Activated CD4-positive, alpha-beta T cell treated with anti-CD3 and anti-CD28 coated beads, Interleukin-2, amount 10 ng/mL, durations not matched to agents 7 days and 5 days (primary cell): ENCODE data around the gene HEXIM1. TPM values are rescaled to one million over a fixed set of nuclear protein-coding genes. Genes with fewer than 3 reads are reported as not detected.

Experiments used
- CTCF ChIA-PET: fragments of 350-600 bp; sonication (Branson Sonifier 250); formaldehyde crosslinking; loops from one replicate; lab custom pipeline; 2021; ENCODE audit warnings: antibody characterized with exemption; lab: Charles Lee
- POLR2A ChIA-PET: fragments of 350-600 bp; sonication (Branson Sonifier 250); formaldehyde crosslinking; loops from one replicate; lab custom pipeline; 2021; ENCODE audit warnings: antibody characterized with exemption; lab: Charles Lee
- DNase-seq: peaks from one replicate; pipeline ENCODE4 v3.0.0-alpha.2; 2020
- H3K27ac Mint-ChIP-seq: one replicate; pipeline ENCODE4 v1.8.0; 2021; ENCODE audit warnings: mild to moderate bottlenecking, moderate library complexity, mixed read lengths
- H3K27me3 Mint-ChIP-seq: one replicate; pipeline ENCODE4 v1.8.0; 2021; ENCODE audit warnings: mixed read lengths
- H3K36me3 Mint-ChIP-seq: one replicate; pipeline ENCODE4 v1.8.0; 2021; ENCODE audit warnings: low read depth, mixed read lengths
- H3K4me1 Mint-ChIP-seq: one replicate; pipeline ENCODE4 v1.8.0; 2021; ENCODE audit warnings: mixed read lengths
- H3K4me3 Mint-ChIP-seq: one replicate; pipeline ENCODE4 v1.8.0; 2021; ENCODE audit warnings: mild to moderate bottlenecking, moderate library complexity, mixed read lengths
- H3K9me3 Mint-ChIP-seq: one replicate; pipeline ENCODE4 v1.8.0; 2021; ENCODE audit warnings: mixed read lengths
- total RNA-seq, 2 experiments: library from RNA; stranded (reverse); gene quantifications; one replicate each; pipeline ENCODE4 v1.2.3, GENCODE V29; 2021

Gene HEXIM1
- total RNA-seq, 2 experiments from 2014 or later, result 30.5 TPM

DNA sequence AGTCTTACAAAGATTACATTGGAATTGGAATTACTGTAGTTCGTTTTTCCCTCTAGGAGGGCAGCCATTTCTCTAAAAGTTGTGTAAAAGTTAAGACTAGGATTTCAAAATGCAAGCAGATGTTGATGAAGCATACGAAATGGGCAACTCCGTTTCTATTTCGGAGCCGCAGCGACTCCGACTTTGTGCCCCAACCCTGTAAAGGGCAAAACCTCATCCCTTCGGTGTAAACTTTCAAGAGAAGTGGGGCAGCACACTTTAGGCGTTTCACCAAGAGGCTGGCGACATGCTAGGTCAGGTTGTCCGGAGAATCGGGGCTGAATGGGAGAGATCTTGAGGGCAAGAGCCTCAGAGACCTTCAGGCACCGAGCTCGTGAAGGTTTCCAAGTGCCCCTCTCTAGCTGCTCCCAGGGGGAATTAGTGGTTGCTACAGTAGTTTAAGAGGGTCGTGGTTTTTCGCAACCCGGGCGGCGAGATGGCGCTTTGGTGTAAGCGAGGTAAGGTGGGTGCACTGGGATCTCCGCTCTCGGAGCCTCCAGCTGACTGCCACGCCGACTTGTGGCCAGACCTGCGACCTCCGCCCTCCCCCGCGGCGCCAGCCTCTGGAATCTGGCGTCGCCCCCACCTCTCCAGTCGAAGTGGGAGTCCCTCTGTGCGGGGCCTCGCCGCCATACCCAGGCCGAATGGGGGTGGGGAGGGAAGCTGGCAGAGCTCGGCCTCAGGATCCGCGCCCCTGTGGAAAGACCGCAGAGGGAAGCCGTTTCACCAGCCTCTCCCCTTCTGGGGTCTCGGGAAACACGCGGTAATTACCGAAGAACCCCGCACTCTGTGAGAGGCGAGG is 12.4 kb downstream of the HEXIM1 start:
- Mint-ChIP-seq H3K27ac (peak overlapping the region; percentile 96), H3K27me3 (no peaks in the 10 kb centered on the region), H3K4me3 (peak overlapping the region; percentile 99), H3K9me3 (no peaks in the 10 kb centered on the region), H3K36me3 (peaks cover 25% of the 10 kb centered on the region), H3K4me1 (peaks cover 42% of the 10 kb centered on the region)
- POLR2A ChIA-PET, result interaction anchor here (1.0 to 2.8 kb wide), 3 partner anchors 9 to 12 kb away, joined by 7 to 24 read pairs (median 7); partner anchors contain the start of gene HEXIM1
- CTCF ChIA-PET, result interaction anchor here (0.9 to 9.4 kb wide), 9 partner anchors 10 to 157 kb away, joined by 3 to 154 read pairs (median 7); partner anchors contain the start of genes ACBD4, HEXIM1 and MAP3K14
- DNase-seq, result peak; percentile 44

DNA sequence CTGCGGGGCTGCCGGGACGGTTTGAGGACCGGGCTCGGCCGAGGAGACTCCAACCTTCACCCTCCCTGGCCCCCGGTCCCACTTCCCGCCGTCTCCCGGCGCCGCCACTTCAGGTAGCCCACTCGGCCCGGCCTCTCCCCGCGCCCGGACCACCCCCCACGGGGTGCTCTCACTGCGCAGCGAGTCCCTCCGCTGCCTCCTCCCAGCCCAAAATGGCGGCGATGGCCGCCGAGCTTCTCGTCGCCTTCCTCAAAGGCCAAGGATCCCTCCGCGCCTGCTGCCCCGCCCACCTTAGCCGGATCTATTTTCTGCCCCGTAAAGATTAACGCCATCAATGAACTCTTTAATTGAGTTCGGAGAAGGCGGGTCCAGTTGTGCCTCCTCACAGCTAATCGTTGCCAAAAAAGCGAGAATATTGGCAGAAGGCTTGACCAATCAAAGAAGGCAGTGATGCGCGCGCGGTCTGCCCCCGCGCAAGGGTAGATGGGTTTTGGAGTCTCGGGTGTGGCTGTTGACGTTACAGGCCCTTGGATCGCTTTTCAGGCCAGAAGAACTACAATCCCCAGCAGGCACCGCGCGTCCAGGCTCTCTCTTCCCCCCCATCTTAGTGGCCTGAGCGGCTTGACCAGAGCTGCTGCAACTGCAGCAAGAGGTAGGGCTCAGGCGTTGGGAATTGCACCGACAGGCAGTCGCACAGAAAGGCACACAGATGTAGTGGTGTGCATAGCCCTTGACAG is 13.2 kb downstream of the HEXIM1 start, which contains the start of gene HEXIM2:
Gene HEXIM2 (plus strand): TSS at position 588 of the 737 bp plus-strand sequence. CDS start 919 bp downstream, outside the sequence.
- Mint-ChIP-seq H3K27me3 (no peaks in the 10 kb centered on the region), H3K4me3 (peak within 1 kb of the TSS; percentile 99), H3K36me3 (peaks cover 21% of the 10 kb centered on the region), H3K27ac (peak within 1 kb of the TSS; percentile 96), H3K9me3 (no peaks in the 10 kb centered on the region), H3K4me1 (peaks cover 39% of the 10 kb centered on the region)
- POLR2A ChIA-PET, result interaction anchor here (0.9 to 2.8 kb wide), 4 partner anchors 10 to 43 kb away, joined by 3 to 24 read pairs (median 7); partner anchors contain the start of gene HEXIM1
- DNase-seq, result peak; percentile 98
- CTCF ChIA-PET, result interaction anchor here (0.9 to 9.4 kb wide), 9 partner anchors 10 to 156 kb away, joined by 3 to 154 read pairs (median 7); partner anchors contain the start of genes ACBD4, HEXIM1 and MAP3K14

DNA sequence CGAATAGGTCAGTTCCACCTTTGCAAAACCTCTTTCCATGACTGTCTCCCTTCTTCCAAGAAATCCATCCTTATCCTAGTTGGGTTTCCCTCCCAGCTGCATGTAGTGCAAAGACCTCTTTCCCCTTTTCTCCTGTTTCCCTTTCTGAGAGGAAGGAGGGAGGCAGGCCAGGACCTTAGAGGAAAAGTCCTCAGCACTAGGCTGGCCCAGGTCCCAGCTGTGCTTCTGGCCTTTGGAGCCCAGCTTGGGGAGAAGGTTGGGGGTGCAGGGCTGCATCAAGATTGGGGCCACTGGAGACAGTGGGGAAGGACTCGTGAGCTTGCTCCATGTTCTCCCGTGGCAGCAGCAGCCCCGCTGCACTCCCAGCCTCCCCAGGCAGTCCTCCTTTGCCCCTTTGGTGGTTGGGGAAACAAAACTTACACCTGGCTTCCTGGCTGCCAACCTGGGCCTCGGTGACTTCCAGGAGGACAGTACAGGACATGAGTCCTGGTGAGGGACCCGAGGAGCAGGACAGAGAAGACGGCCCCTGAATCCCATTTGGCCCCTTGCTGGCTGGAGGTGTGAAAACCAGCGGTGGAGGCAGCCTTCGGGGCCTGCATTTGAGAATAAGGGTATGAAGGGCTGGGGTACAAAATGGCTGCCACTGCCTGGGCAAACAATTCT is 13.9 kb downstream of the HEXIM1 start:
- no peaks in the 10 kb centered on the region for H3K9me3 Mint-ChIP-seq
- H3K27ac Mint-ChIP-seq, result peak overlapping the region; percentile 96
- no peak for DNase-seq
- H3K36me3 Mint-ChIP-seq, result peaks cover 21% of the 10 kb centered on the region
- peak overlapping the region; percentile 99 for H3K4me3 Mint-ChIP-seq
- no peaks in the 10 kb centered on the region for H3K27me3 Mint-ChIP-seq
- CTCF ChIA-PET, result interaction anchor here (1.2 to 9.4 kb wide), 7 partner anchors 9 to 64 kb away, joined by 5 to 154 read pairs (median 7); partner anchors contain the start of genes ACBD4 and HEXIM1
- POLR2A ChIA-PET, result interaction anchor here (0.9 to 2.8 kb wide), 4 partner anchors 11 to 44 kb away, joined by 3 to 24 read pairs (median 7); partner anchors contain the start of gene HEXIM1
- H3K4me1 Mint-ChIP-seq, result peaks cover 39% of the 10 kb centered on the region

DNA sequence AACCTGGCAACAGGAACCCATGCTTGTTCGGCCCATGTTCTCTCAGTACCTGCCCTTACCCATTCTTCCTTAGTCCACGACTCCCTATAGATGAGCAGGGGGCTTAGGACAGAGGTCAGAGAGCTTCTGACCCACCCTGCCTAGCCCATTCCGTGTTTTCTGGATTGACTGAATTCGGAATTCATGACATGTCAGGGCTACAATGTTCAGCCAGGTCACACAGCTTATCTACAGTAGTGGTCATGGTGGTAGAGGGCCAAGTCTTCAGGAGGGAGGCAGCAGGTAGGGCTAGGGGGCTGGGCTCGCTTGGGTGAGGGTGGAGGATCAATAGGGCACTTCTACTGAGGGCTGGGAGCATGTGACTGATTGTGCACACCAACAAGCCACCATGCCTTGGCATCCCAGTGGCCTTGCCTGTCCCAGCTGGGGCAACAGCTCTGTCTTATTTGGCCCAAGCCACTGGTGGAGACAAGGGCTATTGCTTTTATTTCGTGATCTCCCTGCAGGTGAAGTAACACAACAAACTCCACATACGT is 16.5 kb downstream of the HEXIM1 start:
- ChIA-PET CTCF (interaction anchor here (0.9 to 9.4 kb wide), 3 partner anchors 15 to 33 kb away, joined by 3 to 154 read pairs (median 3); partner anchors contain the start of genes ACBD4 and HEXIM1), POLR2A (no interaction called here)
- H3K4me3 Mint-ChIP-seq, result no peak overlapping the region
- no peak overlapping the region for H3K27ac Mint-ChIP-seq
- peaks cover 23% of the 10 kb centered on the region for H3K4me1 Mint-ChIP-seq
- H3K36me3 Mint-ChIP-seq, result peaks cover 11% of the 10 kb centered on the region
- no peaks in the 10 kb centered on the region for H3K9me3 Mint-ChIP-seq
- H3K27me3 Mint-ChIP-seq, result no peaks in the 10 kb centered on the region
- DNase-seq, result no peak

DNA sequence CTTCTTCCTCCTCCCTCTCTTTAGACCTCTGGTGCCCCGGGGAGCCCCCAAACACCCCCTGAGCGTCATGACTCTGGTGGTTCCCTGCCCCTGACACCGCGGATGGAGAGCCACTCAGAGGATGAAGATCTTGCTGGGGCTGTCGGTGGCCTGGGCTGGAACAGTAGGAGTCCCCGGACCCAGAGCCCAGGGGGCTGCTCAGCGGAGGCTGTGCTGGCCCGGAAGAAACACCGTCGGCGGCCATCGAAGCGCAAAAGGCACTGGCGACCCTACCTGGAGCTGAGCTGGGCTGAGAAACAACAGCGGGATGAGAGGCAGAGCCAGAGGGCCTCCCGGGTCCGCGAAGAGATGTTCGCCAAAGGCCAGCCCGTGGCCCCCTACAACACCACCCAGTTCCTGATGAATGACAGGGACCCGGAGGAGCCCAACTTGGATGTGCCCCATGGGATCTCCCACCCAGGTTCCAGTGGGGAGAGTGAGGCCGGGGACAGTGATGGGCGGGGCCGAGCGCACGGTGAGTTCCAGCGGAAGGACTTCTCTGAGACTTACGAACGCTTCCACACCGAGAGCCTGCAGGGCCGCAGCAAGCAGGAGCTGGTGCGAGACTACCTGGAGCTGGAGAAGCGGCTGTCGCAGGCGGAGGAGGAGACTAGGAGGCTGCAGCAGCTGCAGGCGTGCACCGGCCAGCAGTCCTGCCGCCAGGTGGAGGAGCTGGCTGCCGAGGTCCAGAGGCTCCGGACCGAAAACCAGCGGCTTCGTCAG is 20.9 kb downstream of the HEXIM1 start:
- Mint-ChIP-seq H3K4me3 (no peak overlapping the region), H3K27ac (peak overlapping the region; percentile 21), H3K9me3 (no peaks in the 10 kb centered on the region), H3K4me1 (peaks cover 33% of the 10 kb centered on the region), H3K27me3 (no peaks in the 10 kb centered on the region), H3K36me3 (peaks cover 2% of the 10 kb centered on the region)
- ChIA-PET POLR2A (no interaction called here), CTCF (interaction anchor here (1.1 to 2.2 kb wide), 3 partner anchors 17 to 34 kb away, joined by 3 to 11 read pairs (median 5); partner anchors contain the start of gene ACBD4)
- DNase-seq, result no peak

DNA sequence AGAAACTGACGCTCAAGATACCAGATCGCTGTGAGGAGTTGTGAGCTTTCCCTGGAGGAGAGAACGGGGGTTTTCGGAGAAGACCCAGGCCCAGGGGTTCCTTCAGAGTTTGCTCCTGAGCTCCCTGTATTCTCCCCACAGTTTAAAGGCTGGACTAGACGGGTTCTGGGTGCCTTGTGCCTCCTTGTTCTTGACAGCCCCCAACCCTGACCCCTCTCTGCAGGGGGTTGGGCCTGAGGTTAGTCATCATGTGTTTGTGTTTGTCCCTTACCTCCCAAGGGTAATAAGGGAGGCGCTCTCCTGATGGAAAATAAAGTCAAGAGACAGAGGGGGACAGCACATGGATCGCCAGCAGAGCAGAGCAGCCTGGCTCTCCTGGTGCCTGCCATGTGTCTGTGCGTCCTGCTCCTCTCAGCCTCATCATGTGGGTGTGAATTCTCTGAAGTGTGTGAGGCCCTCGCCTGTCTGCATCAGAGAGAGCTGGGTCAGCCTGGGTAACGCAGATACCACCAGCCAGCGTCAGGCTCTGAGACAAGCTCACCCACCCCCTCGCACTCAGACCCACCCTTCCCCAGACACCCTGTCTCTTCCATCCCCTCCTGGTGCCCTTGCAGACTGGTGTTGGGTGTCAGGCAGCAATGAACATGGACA is 22.1 kb downstream of the HEXIM1 start:
- ChIA-PET POLR2A (no interaction called here), CTCF (interaction anchor here (0.7 to 4.3 kb wide), 7 partner anchors 9 to 35 kb away, joined by 3 to 33 read pairs (median 5); partner anchors contain the start of genes ACBD4 and HEXIM2)
- Mint-ChIP-seq H3K27ac (peak overlapping the region; percentile 98), H3K9me3 (no peaks in the 10 kb centered on the region), H3K4me1 (peaks cover 25% of the 10 kb centered on the region), H3K27me3 (no peaks in the 10 kb centered on the region), H3K4me3 (no peak overlapping the region), H3K36me3 (no peaks in the 10 kb centered on the region)
- DNase-seq, result no peak

DNA sequence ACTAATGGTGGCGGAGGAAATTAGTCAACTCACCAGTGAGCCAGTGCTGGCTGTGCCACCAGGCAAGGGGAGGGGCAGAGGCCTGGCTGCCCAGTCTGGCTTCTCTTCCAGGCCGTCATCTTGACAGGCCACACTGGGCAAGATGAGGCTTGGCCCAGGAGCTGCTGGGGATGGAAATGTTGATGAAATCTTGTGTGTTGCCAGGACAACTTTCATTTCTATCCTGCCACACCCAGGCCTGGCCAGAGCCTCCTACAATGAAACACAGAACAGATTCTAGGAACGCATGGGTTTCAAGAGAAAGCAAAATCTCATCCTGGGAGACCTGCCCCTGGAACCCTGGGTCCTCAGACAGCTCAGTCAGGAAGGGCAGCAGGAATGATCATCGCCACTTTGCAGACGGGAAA is 22.7 kb downstream of the HEXIM1 start:
- ChIA-PET CTCF (interaction anchor here (0.7 to 4.3 kb wide), 4 partner anchors 9 to 35 kb away, joined by 4 to 33 read pairs (median 13); partner anchors contain the start of genes ACBD4 and HEXIM2), POLR2A (no interaction called here)
- peaks cover 24% of the 10 kb centered on the region for H3K4me1 Mint-ChIP-seq
- H3K27ac Mint-ChIP-seq, result peak overlapping the region; percentile 98
- H3K36me3 Mint-ChIP-seq, result no peaks in the 10 kb centered on the region
- H3K27me3 Mint-ChIP-seq, result no peaks in the 10 kb centered on the region
- DNase-seq, result no peak
- H3K4me3 Mint-ChIP-seq, result no peak overlapping the region
- H3K9me3 Mint-ChIP-seq, result no peaks in the 10 kb centered on the region

DNA sequence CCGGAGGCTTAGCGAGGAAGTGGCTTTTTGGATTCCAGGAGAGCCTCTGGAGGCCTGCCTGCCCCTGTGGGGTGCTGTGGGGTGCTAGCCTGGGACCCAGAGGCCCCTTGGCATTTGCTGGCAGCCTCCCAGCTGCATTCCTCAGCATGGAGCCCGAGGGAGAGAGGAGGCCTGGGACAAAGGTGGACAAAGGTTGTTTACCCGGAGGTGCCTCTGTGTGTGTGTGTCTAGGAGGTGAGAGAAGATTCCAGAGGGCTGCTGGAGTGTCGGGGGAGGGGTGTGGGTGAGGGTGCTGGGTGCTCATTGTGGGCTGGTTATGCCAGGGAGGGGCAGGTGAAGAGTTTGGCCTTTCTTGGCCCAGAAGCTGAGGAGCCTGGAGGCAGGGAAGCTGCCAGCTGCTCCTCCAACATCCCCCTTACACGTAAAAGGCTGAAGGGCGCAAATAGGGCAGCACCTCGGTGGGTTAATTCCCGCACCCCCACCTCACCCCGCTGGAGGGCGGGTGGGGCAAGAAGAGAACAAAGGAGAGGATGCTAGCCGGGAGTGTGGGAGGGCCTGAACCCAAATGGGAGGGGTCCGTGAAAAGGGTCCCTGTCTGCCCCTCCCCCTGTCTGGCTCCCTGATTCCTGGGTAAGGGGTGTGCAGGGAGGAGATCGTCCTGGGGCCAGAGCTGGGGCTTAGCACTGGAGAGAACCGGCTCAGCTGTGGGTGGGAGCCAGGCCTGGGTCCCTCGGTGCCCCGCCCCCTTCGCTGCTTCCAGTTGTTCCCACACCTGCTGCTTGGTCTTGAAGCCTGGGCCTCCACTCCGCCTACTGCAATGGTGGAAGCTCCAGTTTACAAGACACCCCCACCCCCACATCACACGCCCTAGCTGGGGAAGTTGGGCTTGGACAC is 23.3 kb downstream of the HEXIM1 start:
- Mint-ChIP-seq H3K4me1 (peaks cover 24% of the 10 kb centered on the region), H3K27me3 (no peaks in the 10 kb centered on the region), H3K27ac (peak overlapping the region; percentile 98), H3K9me3 (no peaks in the 10 kb centered on the region), H3K4me3 (no peak overlapping the region), H3K36me3 (no peaks in the 10 kb centered on the region)
- POLR2A ChIA-PET, result no interaction called here
- CTCF ChIA-PET, result interaction anchor here (0.7 to 4.3 kb wide), 7 partner anchors 10 to 56 kb away, joined by 3 to 33 read pairs (median 5); partner anchors contain the start of genes ACBD4 and HEXIM2
- DNase-seq, result no peak

DNA sequence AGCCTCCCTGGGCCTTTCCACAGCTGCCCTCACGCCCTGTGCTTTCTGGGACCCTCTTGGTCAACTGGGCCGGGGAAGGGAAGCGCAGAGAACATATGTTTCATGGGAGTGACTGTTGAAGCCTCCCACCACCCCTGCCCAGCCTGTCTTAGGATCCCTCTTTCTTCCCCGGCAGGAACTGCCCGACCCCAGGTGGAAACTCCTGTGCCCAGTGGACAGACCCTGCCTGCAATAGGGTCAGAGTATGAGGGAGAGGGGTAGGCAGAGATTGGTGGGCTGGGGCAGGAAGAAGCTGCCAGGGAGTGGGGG is 23.9 kb downstream of the HEXIM1 start:
- Mint-ChIP-seq H3K9me3 (no peaks in the 10 kb centered on the region), H3K27ac (peak overlapping the region; percentile 98), H3K4me1 (peaks cover 24% of the 10 kb centered on the region), H3K36me3 (no peaks in the 10 kb centered on the region), H3K27me3 (no peaks in the 10 kb centered on the region), H3K4me3 (no peak overlapping the region)
- DNase-seq, result no peak
- CTCF ChIA-PET, result interaction anchor here (1.2 to 4.3 kb wide), 8 partner anchors 11 to 216 kb away, joined by 3 to 33 read pairs (median 7); partner anchors contain the start of genes ACBD4, HEXIM2 and PLCD3
- POLR2A ChIA-PET, result no interaction called here
